ENCODE data around the gene SCAANT1.

DNA sequence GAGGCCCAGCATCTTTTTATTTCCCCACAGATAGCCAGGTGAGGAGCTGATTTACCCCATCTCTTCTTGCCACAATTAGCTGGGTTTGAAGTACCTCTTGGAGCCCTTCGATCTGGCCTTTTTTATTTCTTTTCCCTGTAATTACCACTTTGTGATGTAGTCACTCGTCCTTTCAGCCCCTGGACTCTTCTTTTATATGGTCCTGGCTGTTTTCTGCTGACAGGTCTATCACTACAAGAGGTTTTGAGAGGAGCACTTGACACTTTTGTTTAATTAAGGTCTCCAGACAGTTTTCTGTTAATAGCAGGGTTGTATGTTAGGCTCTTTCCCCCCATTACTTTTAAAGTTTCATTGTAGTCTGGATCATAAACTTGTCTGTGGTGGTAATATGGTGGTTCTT, 36.7 kb downstream of the SCAANT1 start:
- no peak for TF ChIP-seq POLR2A (IDR thresholded peaks at IDR 0.05)
- TF ChIP-seq, protein P1, sequence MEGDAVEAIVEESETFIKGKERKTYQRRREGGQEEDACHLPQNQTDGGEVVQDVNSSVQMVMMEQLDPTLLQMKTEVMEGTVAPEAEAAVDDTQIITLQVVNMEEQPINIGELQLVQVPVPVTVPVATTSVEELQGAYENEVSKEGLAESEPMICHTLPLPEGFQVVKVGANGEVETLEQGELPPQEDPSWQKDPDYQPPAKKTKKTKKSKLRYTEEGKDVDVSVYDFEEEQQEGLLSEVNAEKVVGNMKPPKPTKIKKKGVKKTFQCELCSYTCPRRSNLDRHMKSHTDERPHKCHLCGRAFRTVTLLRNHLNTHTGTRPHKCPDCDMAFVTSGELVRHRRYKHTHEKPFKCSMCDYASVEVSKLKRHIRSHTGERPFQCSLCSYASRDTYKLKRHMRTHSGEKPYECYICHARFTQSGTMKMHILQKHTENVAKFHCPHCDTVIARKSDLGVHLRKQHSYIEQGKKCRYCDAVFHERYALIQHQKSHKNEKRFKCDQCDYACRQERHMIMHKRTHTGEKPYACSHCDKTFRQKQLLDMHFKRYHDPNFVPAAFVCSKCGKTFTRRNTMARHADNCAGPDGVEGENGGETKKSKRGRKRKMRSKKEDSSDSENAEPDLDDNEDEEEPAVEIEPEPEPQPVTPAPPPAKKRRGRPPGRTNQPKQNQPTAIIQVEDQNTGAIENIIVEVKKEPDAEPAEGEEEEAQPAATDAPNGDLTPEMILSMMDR (IDR thresholded peaks at IDR 0.05) = no peak

Data from stomach (tissue), 4 donors.